ENCODE measurements around the gene HS6ST1.
"Not testable (repeated sequence)": the region's sequence is repeated elsewhere in the genome, so short reads cannot be mapped to it uniquely, and the experiment has no call there.

Gene HS6ST1

GRCh38 chr2:128265608-128265993 lies 53.1 kb downstream of the HS6ST1 start:
- DNase-seq, result not testable (repeated sequence)

DNA sequence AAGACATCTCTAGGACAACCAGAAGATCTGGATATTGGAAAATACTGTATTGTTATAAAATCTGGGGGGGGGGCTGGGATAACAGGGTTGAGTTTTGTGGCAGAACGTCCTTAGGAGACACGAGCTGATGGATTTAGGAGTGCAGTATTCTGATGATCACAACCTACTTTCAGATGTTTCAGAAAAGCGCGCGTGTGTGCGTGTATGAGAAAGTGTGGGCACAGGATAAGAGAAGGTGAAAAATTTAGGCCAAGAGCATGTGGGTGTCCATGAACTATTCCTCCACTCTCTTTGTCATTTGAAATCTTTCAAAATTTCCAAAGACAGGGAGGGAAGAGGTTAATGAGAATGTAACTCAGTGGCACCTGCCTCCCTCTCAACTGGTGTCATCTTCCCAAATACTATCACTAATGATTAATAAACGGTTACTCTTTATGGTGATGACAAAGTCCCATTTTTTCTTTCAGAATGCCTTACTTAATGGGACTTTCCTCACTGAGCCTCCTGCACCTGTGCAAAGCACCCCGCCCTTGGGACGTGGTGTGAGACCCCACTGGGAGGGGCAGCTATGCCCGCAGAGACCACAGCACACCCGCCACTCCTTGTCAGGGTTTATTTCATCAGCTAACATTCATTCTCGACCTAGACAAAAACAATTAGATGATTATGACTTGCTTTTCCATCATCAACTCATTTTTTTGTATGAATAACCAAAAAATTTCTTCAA lies 53.6 kb downstream of the HS6ST1 start:
- no peak for DNase-seq

- no peak for DNase-seq
Measured at GRCh38 chr2:128263902-128264331, 54.8 kb downstream of the HS6ST1 start.

GRCh38 chr2:128262315-128263253 lies 56.1 kb downstream of the HS6ST1 start:
- DNase-seq, result no peak

GRCh38 chr2:128261245-128262128 lies 57.2 kb downstream of the HS6ST1 start:
- no peak for DNase-seq

- no peak for DNase-seq
Measured at GRCh38 chr2:128260239-128261138, 58.2 kb downstream of the HS6ST1 start.

- no peak for DNase-seq
Measured at GRCh38 chr2:128259585-128259984, 59.1 kb downstream of the HS6ST1 start.

DNA sequence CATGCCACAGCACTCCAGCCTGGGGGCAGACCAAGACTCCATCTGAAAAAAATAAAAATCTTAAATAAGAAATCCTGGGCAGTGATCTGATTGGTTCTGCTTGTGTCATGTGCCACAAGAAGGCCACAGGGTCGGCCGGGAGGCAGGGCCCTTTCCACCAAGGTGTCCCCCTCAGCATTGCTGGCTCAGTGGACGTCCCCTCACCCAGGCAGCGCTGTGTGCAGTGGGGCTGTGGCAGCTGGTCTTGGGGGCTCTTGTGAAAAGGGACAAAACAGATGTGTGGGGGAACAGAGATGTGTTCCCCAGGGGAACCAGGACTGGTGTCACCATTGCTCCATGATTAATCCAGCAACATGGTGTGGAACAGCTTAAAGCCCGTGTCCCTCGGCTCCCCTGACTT lies 60.5 kb downstream of the HS6ST1 start:
- no peak for DNase-seq

DNA sequence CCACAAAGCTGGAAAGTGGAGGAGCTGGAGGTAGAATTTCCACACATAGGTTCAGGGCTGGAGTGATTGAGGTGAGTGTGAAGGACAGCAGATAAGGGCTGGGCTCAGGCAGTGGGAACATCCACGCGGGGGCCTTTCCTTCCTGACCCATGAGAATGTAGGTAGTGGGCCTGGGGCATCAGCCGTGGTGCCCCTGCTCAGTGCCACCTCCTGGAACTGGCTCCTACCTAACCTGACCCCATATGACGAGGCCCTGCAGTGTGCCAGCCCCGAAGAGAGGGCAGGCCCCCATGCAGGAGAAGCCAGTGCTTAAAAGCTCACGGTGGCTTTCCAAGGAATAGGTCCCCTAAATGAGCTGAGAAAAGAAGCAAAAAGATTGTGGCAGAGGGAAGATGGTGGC lies 66.2 kb downstream of the HS6ST1 start:
- no peak for DNase-seq

DNA sequence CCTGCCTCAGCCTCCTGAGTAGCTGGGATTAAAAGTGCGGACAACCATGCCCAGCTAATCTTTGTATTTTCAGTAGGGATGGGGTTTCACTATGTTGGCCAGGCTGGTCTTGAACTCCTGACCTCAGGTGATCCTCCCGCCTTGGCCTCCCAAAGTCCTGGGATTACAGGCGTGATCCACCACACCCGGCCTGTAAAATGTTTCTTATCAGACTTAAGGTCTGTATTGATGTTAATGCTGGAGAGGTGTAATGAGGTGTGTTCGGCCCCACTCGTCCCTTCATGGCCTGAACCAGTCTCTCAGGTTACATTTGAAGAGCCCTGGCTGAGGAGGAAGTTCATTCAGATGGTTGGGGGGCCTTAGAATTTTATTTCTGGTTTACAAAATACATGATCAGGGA lies 66.6 kb downstream of the HS6ST1 start:
- DNase-seq, result not testable (repeated sequence)

- DNase-seq, result no peak
Measured at GRCh38 chr2:128250229-128251025, 68.2 kb downstream of the HS6ST1 start.

- DNase-seq, result no peak
Measured at GRCh38 chr2:128249555-128249954, 69.1 kb downstream of the HS6ST1 start.

GRCh38 chr2:128245813-128246212 lies 72.9 kb downstream of the HS6ST1 start:
- no peak for DNase-seq

- DNase-seq, result no peak
Measured at GRCh38 chr2:128241896-128242295, 76.8 kb downstream of the HS6ST1 start.

GRCh38 chr2:128237911-128238697 lies 80.6 kb downstream of the HS6ST1 start:
- DNase-seq, result no peak

DNA sequence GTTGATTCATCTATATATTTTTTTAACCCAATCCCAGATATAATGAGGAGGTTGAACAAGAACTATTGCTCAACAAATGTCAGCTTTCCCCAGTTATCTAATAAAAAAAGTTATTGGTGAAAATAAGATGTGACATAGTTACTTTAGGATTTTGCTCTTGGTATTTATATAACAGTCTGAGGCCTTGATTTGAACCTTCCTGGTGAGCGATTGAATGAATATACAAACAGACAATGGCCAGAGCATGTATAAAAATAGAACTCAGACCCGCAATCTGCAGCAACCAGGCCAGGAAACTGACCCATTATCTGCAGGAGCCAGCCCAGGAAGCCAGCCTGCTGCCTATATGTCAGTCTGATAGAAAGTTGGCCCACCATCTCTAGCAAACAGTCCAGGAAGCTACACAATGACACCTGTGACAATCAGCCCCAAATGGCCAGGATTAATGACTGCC lies 81.6 kb downstream of the HS6ST1 start:
- no peak for DNase-seq

DNA sequence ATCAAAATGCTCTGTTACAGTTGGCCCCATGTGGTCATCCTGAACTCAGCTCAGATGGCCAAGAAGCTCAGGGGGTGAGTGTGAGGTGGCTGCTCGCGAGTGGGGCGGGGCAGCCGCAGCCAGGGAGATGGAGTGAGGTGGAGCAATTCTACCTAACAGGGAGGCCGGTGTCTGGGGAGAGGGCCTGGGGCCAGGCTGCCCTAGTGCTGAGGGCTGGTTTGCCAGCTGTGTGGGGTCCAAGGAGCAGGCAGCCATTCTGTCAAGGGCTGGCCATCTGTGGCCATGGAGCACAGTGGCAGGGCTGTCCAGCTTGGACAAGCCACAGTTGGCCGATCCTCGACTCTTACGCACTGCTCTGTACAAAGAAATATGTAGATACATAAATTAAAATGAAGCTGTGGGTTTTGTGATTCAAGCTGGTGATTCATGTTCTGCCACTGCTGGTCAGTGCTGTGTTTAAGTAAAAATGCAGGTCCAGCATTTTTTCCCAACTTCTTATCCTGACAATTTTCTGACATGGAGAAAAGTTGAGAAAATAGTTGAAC lies 82.1 kb downstream of the HS6ST1 start:
- DNase-seq, result no peak

- no peak for DNase-seq
Measured at GRCh38 chr2:128235581-128235980, 83.1 kb downstream of the HS6ST1 start.

GRCh38 chr2:128234613-128235012 lies 84.1 kb downstream of the HS6ST1 start:
- no peak for DNase-seq
